Endothelial cell of umbilical vein (primary cell): ENCODE data around the gene SDCBP2.

Experiments used
- CTCF ChIP-seq, 2 donors: IDR thresholded peaks; 1 replicate in 1 of 2; 2 replicates in 1 of 2; pipeline ENCODE4 v1.5.1; 2011; ENCODE audit warnings: low read length in 2 of 2, mild to moderate bottlenecking in 2 of 2, moderate library complexity in 2 of 2, control low read depth in 1 of 2, inconsistent platforms in 1 of 2, low read depth in 1 of 2; ENCODE audit not compliant: insufficient read depth in 1 of 2; ENCODE audit errors: extremely low read depth in 1 of 2
- POLR2A ChIP-seq: IDR thresholded peaks from 2 replicates; pipeline ENCODE4 v1.6.1; 2012; ENCODE audit warnings: low read depth, mild to moderate bottlenecking, control low read depth, low read length

GRCh38 chr20:1357921-1358671 lies 29.2 kb upstream of the SDCBP2 start:
- TF ChIP-seq CTCF (IDR thresholded peaks at IDR 0.05; ENCODE audit: extremely low read depth in 1 of 2, insufficient read depth in 1 of 2, low read depth in 1 of 2, low read length in 2 of 2) (no peak), POLR2A (no peak)
